Activated T-cell treated with anti-CD3 and anti-CD28 coated beads, Interleukin-2, amount 50 U/mL, for 72 hours (primary cell): Measurements from ENCODE around the gene MIS12. TPM values are rescaled to one million over a fixed set of nuclear protein-coding genes. Genes with fewer than 3 reads are reported as not detected.

Experiments used
- ATAC-seq, 2 donors: fragments of 150-1000 bp; cut with Tn5 transposase; replicated peaks in 1 of 2; 2 replicates each; pipeline ENCODE4 v1.10.0; 2021; ENCODE audit warnings: moderate library complexity in 2 of 2, mild to moderate bottlenecking in 1 of 2
- DNase-seq, 2 donors: peaks; one replicate each; pipeline ENCODE4 v3.0.0; 2021 to 2022; ENCODE audit warnings: mixed read lengths in 1 of 2
- H3K27ac Mint-ChIP-seq: one replicate; pipeline ENCODE4 v1.8.0; 2022; ENCODE audit warnings: mild to moderate bottlenecking, moderate library complexity, mixed read lengths
- H3K27me3 Mint-ChIP-seq: one replicate; pipeline ENCODE4 v1.8.0; 2022; ENCODE audit warnings: low read depth, mixed read lengths
- H3K36me3 Mint-ChIP-seq, 2 donors: one replicate each; pipeline ENCODE4 v1.8.0; 2022; ENCODE audit warnings: mixed read lengths in 2 of 2, mild to moderate bottlenecking in 1 of 2; ENCODE audit not compliant: insufficient read depth in 2 of 2
- H3K4me1 Mint-ChIP-seq: one replicate; pipeline ENCODE4 v1.8.0; 2022; ENCODE audit warnings: low read depth, mixed read lengths
- H3K4me3 Mint-ChIP-seq, 2 donors: one replicate each; pipeline ENCODE4 v1.8.0; 2022; ENCODE audit warnings: mild to moderate bottlenecking in 2 of 2, mixed read lengths in 2 of 2, moderate library complexity in 2 of 2
- H3K9me3 Mint-ChIP-seq, 2 donors: one replicate each; pipeline ENCODE4 v1.8.0; 2022; ENCODE audit warnings: mixed read lengths in 2 of 2
- total RNA-seq, 2 donors: library from RNA; stranded (reverse); gene quantifications; one replicate each; pipeline ENCODE4 v1.2.3, GENCODE V29; 2022

MIS12 gene
- total RNA-seq, 2 donors from 2014 or later, result 38.6 to 39.6 TPM

DNA sequence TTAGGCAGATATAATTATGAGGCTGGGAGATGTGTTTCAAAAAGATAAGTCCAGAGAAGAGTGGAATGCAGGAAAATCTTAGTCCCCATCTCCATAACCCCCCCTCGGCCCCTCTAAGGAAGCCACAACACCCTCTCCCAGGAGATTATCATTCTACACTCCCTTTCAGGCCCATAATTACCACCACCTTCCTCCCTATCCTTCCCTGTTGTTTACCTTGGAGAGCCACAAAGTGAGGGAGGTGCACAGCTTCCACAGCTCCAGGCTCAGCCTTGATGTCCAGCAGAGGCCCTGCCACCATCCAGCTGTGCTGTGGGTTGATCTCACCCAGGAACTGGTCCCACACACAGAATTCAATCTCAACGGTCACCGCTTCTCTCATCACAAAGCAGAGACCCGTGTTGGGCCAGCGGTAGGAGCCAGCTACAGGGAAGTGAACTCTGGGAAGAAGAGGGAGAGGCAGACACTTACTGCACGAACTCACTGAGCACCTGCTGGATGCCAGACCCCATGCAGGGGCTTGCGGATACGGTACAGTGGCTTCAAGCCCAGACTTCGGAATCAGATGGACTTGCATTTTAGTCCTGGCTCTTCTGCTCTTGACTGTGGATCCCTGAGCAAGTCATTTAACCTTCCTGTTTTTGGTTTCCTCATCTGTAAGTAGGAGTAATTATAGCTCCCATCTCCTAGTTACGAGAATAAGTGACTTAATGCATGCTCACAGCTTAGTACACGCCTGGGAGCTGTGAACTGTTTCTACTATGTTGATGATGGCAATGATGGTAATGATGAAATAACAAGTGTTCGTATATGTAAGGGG lies 44.1 kb downstream of the MIS12 start:
- ATAC-seq (no peak), DNase-seq (no peak)
- Mint-ChIP-seq H3K36me3 (peaks cover 4 to 5% of the 10 kb centered on the region in 2 donors), H3K27ac (peak overlapping the region; percentile 21), H3K27me3 (no peaks in the 10 kb centered on the region), H3K9me3 (no peaks in the 10 kb centered on the region), H3K4me3 (no peak overlapping the region), H3K4me1 (peaks cover 18% of the 10 kb centered on the region)

- Mint-ChIP-seq H3K9me3 (no peaks in the 10 kb centered on the region), H3K36me3 (peaks cover 4 to 5% of the 10 kb centered on the region in 2 donors), H3K4me3 (no peak overlapping the region), H3K27me3 (no peaks in the 10 kb centered on the region), H3K27ac (no peak overlapping the region), H3K4me1 (peaks cover 15% of the 10 kb centered on the region)
- DNase-seq (no peak), ATAC-seq (no peak)
These were observed 44.7 kb downstream of the MIS12 start for GRCh38 chr17:5531085-5531418.

DNA sequence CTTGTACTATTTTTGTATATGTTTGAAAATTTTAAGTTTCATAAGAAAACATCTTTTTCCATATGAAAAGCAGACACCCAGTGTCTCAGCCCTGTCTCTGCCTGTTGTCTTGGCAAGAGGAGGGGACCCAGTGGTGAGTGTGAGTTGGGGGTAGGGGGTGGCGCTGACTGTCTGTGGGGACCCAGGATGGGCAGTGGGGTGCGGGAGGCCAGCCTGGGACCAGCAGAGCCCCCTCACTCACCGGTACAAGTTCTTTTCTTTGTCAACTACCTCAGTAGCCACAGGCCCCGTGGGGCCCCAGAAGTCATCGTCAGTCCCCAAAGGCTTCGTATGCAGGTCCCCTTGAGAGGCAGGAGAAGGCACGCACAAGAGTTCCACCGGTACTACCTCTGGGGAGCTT lies 46.2 kb downstream of the MIS12 start:
- no peak for DNase-seq
- Mint-ChIP-seq H3K27ac (no peak overlapping the region), H3K4me1 (no peaks in the 10 kb centered on the region), H3K27me3 (no peaks in the 10 kb centered on the region), H3K36me3 (peaks cover 5 to 7% of the 10 kb centered on the region in 2 donors), H3K4me3 (no peak overlapping the region), H3K9me3 (no peaks in the 10 kb centered on the region)
- ATAC-seq, result no peak

- ATAC-seq (no peak), DNase-seq (no peak)
- no peaks in the 10 kb centered on the region for H3K27me3 Mint-ChIP-seq
- no peak overlapping the region for H3K4me3 Mint-ChIP-seq
- peaks cover 5 to 7% of the 10 kb centered on the region in 2 donors for H3K36me3 Mint-ChIP-seq
- H3K9me3 Mint-ChIP-seq, result no peaks in the 10 kb centered on the region
- no peak overlapping the region for H3K27ac Mint-ChIP-seq
- no peaks in the 10 kb centered on the region for H3K4me1 Mint-ChIP-seq
These were observed 47.3 kb downstream of the MIS12 start for GRCh38 chr17:5533486-5534315.

DNA sequence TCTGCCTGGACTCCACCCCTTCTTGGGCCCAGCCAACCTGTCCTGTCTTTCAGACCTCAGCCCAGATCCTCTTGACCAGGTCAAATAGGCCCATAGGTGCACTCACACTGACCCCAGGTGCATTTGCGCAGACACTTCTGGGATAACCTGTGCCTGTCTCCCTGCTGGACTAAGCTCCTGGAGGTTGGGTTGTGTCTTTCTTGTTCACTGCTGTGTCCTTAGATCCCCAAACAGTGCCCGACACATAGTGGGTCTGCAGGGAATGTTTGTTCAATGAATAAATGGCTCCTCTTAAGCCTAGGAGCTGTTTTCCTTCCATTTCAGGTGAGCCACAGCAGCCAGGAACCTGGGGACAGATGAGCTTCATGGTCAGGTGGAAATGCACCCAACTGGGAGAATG lies 49.1 kb downstream of the MIS12 start:
- ATAC-seq, result no peak
- H3K27ac Mint-ChIP-seq, result peak overlapping the region; percentile 16

GRCh38 chr17:5536866-5537650 lies 50.7 kb downstream of the MIS12 start:
- no peaks in the 10 kb centered on the region for H3K9me3 Mint-ChIP-seq
- H3K4me1 Mint-ChIP-seq, result no peaks in the 10 kb centered on the region
- DNase-seq (no peak), ATAC-seq (no peak)
- peaks cover 2 to 3% of the 10 kb centered on the region in 2 donors for H3K36me3 Mint-ChIP-seq
- no peak overlapping the region for H3K4me3 Mint-ChIP-seq
- H3K27ac Mint-ChIP-seq, result no peak overlapping the region
- no peaks in the 10 kb centered on the region for H3K27me3 Mint-ChIP-seq

More for the DNA sequence above, 49.1 kb downstream of the MIS12 start:
- H3K27me3 Mint-ChIP-seq, result no peaks in the 10 kb centered on the region
- H3K4me3 Mint-ChIP-seq, result no peak overlapping the region
- no peaks in the 10 kb centered on the region for H3K9me3 Mint-ChIP-seq
- no peaks in the 10 kb centered on the region for H3K4me1 Mint-ChIP-seq
- no peak for DNase-seq
- H3K36me3 Mint-ChIP-seq, result peaks cover 2 to 5% of the 10 kb centered on the region in 2 donors

DNA sequence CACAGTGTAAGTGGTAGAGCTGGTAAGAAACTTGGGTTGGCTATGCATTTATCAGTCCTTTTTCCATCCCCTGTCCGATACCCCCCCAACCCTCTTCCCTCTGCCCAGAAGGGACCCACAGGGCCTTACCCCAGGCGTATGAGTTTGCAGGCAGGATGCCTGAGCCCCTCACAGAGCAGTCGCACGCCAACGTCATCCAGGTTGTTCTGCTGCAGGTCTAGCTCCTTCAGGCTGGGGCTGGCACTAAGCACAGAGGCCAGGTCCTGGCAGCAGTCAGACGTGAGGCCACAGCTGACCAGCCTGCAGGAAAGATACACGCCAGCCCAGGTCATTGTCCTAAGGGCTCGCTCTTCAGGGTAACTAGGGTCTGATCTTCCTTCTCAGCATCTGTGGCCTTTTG lies 52.9 kb downstream of the MIS12 start:
- no peak for ATAC-seq
- Mint-ChIP-seq H3K9me3 (no peaks in the 10 kb centered on the region), H3K27ac (no peak overlapping the region), H3K4me3 (no peak overlapping the region), H3K4me1 (peaks cover 9% of the 10 kb centered on the region), H3K27me3 (no peaks in the 10 kb centered on the region), H3K36me3 (peaks cover 2 to 3% of the 10 kb centered on the region in 2 donors)
- no peak for DNase-seq

GRCh38 chr17:5540321-5540720 lies 54.0 kb downstream of the MIS12 start:
- Mint-ChIP-seq H3K27ac (no peak overlapping the region), H3K4me1 (peaks cover 9% of the 10 kb centered on the region), H3K9me3 (no peaks in the 10 kb centered on the region), H3K27me3 (no peaks in the 10 kb centered on the region), H3K4me3 (no peak overlapping the region), H3K36me3 (peaks cover 2 to 4% of the 10 kb centered on the region in 2 donors)
- ATAC-seq (no peak), DNase-seq (no peak)

Other genes with a start within 250 kb of the MIS12 start
- 10 to 100 TPM; 39.1 to 43.2 TPM for gene RABEP1, start 204.3 kb upstream of the MIS12 start, total RNA-seq
- gene NUP88, start 66.9 kb upstream of the MIS12 start, total RNA-seq, result 100 to 1,000 TPM in 1 of 2 donors, 10 to 100 TPM in 1; 97.4 to 103 TPM
- 10 to 100 TPM; 62.6 to 65.0 TPM for gene RPAIN, start 66.4 kb upstream of the MIS12 start, total RNA-seq
- gene C1QBP, start 47.4 kb upstream of the MIS12 start, total RNA-seq, result 100 to 1,000 TPM; 203 to 206 TPM
- gene DHX33, start 17.6 kb upstream of the MIS12 start, total RNA-seq, result 10 to 100 TPM; 20.6 to 26.4 TPM
- gene DERL2, start 388 bp upstream of the MIS12 start, total RNA-seq, result 10 to 100 TPM; 71.5 to 87.3 TPM
- gene NLRP1, start 97.9 kb downstream of the MIS12 start, total RNA-seq, result 10 to 100 TPM; 79.0 to 83.9 TPM